Urinary bladder (tissue), 4 donors: Measurements from ENCODE around the gene IL17RE. TPM values are rescaled to one million over a fixed set of nuclear protein-coding genes. Genes with fewer than 3 reads are reported as not detected.

Experiments
- DNase-seq: peaks from one replicate; pipeline ENCODE4 v3.0.0-alpha.2; 2015; ENCODE audit errors: extremely low spot score
- H3K27ac ChIP-seq: one replicate; pipeline ENCODE4 v1.5.1; 2013; ENCODE audit warnings: low read depth, mild to moderate bottlenecking, moderate library complexity
- H3K36me3 ChIP-seq: one replicate; pipeline ENCODE4 v1.6.1; 2013; ENCODE audit warnings: mild to moderate bottlenecking, moderate library complexity; ENCODE audit not compliant: insufficient read depth
- H3K4me1 ChIP-seq: one replicate; pipeline ENCODE4 v1.6.1; 2013; ENCODE audit warnings: mild to moderate bottlenecking, moderate library complexity; ENCODE audit not compliant: insufficient read depth
- H3K4me3 ChIP-seq: one replicate; pipeline ENCODE4 v1.5.1; 2013; ENCODE audit warnings: low read depth, low read length
- WGBS: extraction: QIAGEN DNeasy Blood & Tissue Kit; methylation state at CpG from one replicate; pipeline ENCODE4 v1.1.7; 2013; 5-methylcytosine and 5-hydroxymethylcytosine counted together
- polyA plus RNA-seq: library from polyadenylated mRNA; stranded (reverse); fragments of 200-250 nt; gene quantifications from one replicate; pipeline ENCODE4 v1.2.3, GENCODE V29; 2013
- total RNA-seq: library from RNA; depleted of rRNA; stranded (reverse); fragments of >200 nt; gene quantifications from one replicate; pipeline ENCODE4 v1.2.3, GENCODE V29; 2014
- donor health status: healthy with polysubstance abuse.
- donor health status: healthy.

IL17RE gene
- total and polyA plus RNA-seq, 2 donors = 1.2 to 4.3 TPM

- WGBS = 94% methylated on average over 4 of the region's 4 CpGs
- Histone ChIP-seq H3K27ac (no peak overlapping the region), H3K4me1 (no peaks in the 10 kb centered on the region), H3K36me3 (no peaks in the 10 kb centered on the region), H3K4me3 (no peak overlapping the region)
- no peak for DNase-seq
Measured at GRCh38 chr3:9903904-9904303, 1.3 kb downstream of the IL17RE start.

- Histone ChIP-seq H3K27ac (no peak overlapping the region), H3K4me1 (no peaks in the 10 kb centered on the region), H3K4me3 (no peak overlapping the region), H3K36me3 (no peaks in the 10 kb centered on the region)
- WGBS = 94% methylated on average over 5 of the region's 5 CpGs
- no peak for DNase-seq
Measured at GRCh38 chr3:9906480-9906879, 3.8 kb downstream of the IL17RE start.

- H3K27ac ChIP-seq = no peak overlapping the region
- H3K4me3 ChIP-seq = no peak overlapping the region
- H3K4me1 ChIP-seq = no peaks in the 10 kb centered on the region
- H3K36me3 ChIP-seq = no peaks in the 10 kb centered on the region
- no peak for DNase-seq
- 87% methylated on average over 3 of the region's 3 CpGs for WGBS
Measured at GRCh38 chr3:9908286-9908685, 5.6 kb downstream of the IL17RE start.

GRCh38 chr3:9909221-9910013, 6.8 kb downstream of the IL17RE start:
- H3K4me3 ChIP-seq = no peak overlapping the region
- H3K27ac ChIP-seq = no peak overlapping the region
- no peaks in the 10 kb centered on the region for H3K4me1 ChIP-seq
- DNase-seq = no peak
- no peaks in the 10 kb centered on the region for H3K36me3 ChIP-seq
- 86% methylated on average over 7 of the region's 7 CpGs for WGBS

GRCh38 chr3:9911863-9912262, 9.2 kb downstream of the IL17RE start:
- WGBS = 71% methylated on average over 8 of the region's 8 CpGs
- Histone ChIP-seq H3K4me3 (no peak overlapping the region), H3K27ac (no peak overlapping the region), H3K4me1 (no peaks in the 10 kb centered on the region), H3K36me3 (no peaks in the 10 kb centered on the region)
- DNase-seq = no peak

- no peak for DNase-seq
- 80% methylated on average over 7 of the region's 7 CpGs for WGBS
- Histone ChIP-seq H3K36me3 (no peaks in the 10 kb centered on the region), H3K4me1 (no peaks in the 10 kb centered on the region), H3K27ac (no peak overlapping the region), H3K4me3 (no peak overlapping the region)
Measured at GRCh38 chr3:9912294-9912935, 9.8 kb downstream of the IL17RE start.

- H3K27ac ChIP-seq = no peak overlapping the region
- no peaks in the 10 kb centered on the region for H3K36me3 ChIP-seq
- H3K4me1 ChIP-seq = no peaks in the 10 kb centered on the region
- no peak for DNase-seq
- WGBS = 68% methylated on average over 5 of the region's 5 CpGs
- H3K4me3 ChIP-seq = no peak overlapping the region
Measured at GRCh38 chr3:9913601-9914000, 11.0 kb downstream of the IL17RE start.

GRCh38 chr3:9914011-9914410, 11.4 kb downstream of the IL17RE start:
- Histone ChIP-seq H3K4me3 (no peak overlapping the region), H3K36me3 (no peaks in the 10 kb centered on the region), H3K4me1 (no peaks in the 10 kb centered on the region), H3K27ac (no peak overlapping the region)
- DNase-seq = no peak
- 47% methylated on average over 1 of the region's 1 CpG for WGBS

- no peak overlapping the region for H3K27ac ChIP-seq
- peak overlapping the region; percentile 55 for H3K4me3 ChIP-seq
- 22% methylated on average over 15 of the region's 15 CpGs for WGBS
- no peaks in the 10 kb centered on the region for H3K4me1 ChIP-seq
- H3K36me3 ChIP-seq = no peaks in the 10 kb centered on the region
- no peak for DNase-seq
Measured at GRCh38 chr3:9914559-9915253, 12.1 kb downstream of the IL17RE start.

GRCh38 chr3:9915254-9916141, 12.8 kb downstream of the IL17RE start:
- H3K4me3 ChIP-seq = peak overlapping the region; percentile 55
- DNase-seq = no peak
- WGBS = under 1% methylated on average over 99 of the region's 99 CpGs

GRCh38 chr3:9916346-9916733, 13.7 kb downstream of the IL17RE start:
- Histone ChIP-seq H3K36me3 (no peaks in the 10 kb centered on the region), H3K4me1 (no peaks in the 10 kb centered on the region), H3K4me3 (peak overlapping the region; percentile 45), H3K27ac (peak overlapping the region; percentile 73)
- 30% methylated on average over 7 of the region's 7 CpGs for WGBS
- no peak for DNase-seq

More at GRCh38 chr3:9915254-9916141, 12.8 kb downstream of the IL17RE start:
- Histone ChIP-seq H3K4me1 (no peaks in the 10 kb centered on the region), H3K27ac (peak overlapping the region; percentile 76), H3K36me3 (no peaks in the 10 kb centered on the region)

- H3K27ac ChIP-seq = peak within 1 kb of the TSS; percentile 73
- 10% methylated on average over 19 of the region's 19 CpGs for WGBS
- no peaks in the 10 kb centered on the region for H3K4me1 ChIP-seq
- H3K4me3 ChIP-seq = peak within 1 kb of the TSS; percentile 55
- DNase-seq = peak; percentile 83
- H3K36me3 ChIP-seq = no peaks in the 10 kb centered on the region
Measured at GRCh38 chr3:9916734-9917680, 14.4 kb downstream of the IL17RE start, which contains the start of gene IL17RC. Gene IL17RC (plus strand): TSS chr3:9917098. CDS start chr3:9917316, 218 bp downstream.
